AML-193 (cell line): Measurements from ENCODE around the gene F5.

Source experiments
- DNase-seq, 2 experiments: peaks; one replicate each; lab custom pipeline; 2025; lab: John Stamatoyannopoulos, UW

Gene F5

DNA sequence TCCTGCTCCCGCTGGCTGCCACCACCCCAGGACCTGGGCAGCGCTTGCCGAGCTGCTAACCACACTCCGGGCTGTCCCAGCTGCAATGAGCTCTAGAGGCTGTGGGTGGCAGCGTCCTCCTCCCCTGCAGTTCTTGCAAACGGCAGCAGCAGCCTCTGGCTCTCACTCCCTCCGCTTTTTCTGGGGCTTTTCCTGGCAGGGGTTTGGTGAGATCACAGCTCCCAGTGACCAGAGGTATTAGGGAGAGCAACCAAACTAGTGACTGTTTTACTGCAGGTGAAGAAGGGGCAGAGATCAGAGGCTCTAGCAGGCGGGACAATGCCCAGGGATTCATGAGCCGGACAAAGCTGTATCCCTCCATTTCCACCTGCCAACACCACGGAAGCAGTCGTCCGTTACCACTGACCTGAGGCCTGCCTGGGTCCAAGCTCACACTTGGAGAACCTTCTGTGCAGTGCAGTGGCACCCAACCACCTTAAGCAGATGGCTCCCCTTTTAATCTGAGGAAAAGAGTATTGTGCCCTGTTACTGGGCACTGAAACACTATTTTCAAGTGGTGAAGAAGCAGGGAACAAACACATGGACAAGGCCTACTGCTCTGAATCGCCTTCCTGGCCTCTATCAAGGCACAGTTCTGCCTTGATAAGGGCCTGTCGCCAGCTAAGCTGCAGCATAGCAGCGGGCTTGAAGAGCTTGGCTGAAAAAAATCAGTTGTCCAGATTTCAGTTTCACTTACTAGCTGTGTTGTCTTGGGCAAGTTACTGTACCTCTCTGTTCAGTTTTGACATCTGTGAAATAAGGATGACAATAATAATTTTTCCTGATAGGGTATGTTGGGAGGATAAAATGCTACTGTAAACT, at the start of gene F5:
TSS of gene F5 (minus strand) at position 87 of the 861 bp plus-strand sequence. CDS start 95 bp downstream, outside the sequence.
- peak; percentile 69 to 73 for DNase-seq

- no peak for DNase-seq
These were observed 48.6 kb upstream of the F5 start for GRCh38 chr1:169634877-169635276.

GRCh38 chr1:169634145-169634544, 47.9 kb upstream of the F5 start:
- DNase-seq: no peak

DNA sequence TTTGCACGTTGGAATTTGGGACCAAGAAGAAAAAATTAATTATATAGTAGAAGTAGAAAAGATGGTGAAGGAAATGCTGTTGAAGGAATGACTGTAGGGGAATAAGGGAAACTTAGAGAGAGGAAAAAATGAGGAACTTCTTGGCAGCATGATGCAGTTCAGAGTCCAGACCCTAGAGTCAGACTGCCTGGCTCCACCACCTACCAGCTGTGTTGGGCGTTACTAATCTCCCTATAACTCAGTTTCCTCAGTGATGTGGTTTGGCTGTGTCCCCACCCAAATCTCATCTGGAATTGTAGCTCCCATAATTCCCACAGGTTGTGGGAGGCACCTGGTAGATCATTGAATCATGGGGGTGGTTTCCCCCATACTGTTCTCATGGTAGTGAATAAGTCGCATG, 45.0 kb upstream of the F5 start:
- DNase-seq: no peak

DNA sequence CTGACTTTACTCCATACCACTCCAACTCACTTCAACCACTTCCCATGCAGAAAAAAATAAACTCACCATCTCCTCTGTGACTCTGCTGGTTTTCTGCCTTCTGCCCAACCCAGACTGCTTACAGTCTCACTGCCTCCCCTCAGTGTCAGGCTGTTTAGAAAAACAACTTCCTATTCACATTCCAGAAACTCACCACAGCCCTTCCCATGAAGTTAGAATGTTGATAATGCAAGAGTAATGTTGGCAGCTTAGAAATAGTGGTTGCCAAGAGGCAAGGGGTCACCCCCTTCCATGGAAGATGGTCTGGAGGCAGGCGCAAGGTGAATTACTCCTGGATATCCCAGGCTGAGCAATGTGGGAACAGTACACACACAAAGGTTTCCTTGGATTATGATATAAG, 43.7 kb upstream of the F5 start, which contains the start of gene SELP:
TSS of gene SELP (minus strand) at position 119 of the 400 bp plus-strand sequence. CDS start at position 69, 50 bp downstream.
- no peak for DNase-seq

- DNase-seq: no peak
These were observed 38.6 kb upstream of the F5 start for GRCh38 chr1:169624912-169625311.

DNA sequence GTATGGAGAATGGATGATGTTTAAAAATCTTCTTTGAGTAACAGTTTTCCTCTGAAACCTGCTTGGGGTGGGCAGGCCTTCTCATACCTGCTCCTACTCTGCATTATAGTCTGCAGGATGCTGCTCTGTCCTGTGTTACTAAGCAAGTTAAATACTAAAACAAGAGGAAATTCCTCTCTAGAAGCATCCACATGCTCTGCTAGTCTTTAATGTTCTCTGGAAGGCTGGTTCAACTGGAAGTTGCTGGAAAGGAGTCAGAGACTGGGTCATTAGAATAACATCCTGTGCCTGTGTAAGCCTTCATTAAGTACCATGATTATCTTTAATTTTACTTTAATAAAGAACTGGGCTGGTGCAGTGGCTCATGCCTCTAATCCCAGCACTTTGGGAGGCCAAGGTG, 37.8 kb upstream of the F5 start:
- DNase-seq: no peak

- DNase-seq: no peak
These were observed 37.0 kb upstream of the F5 start for GRCh38 chr1:169623132-169623926.

DNA sequence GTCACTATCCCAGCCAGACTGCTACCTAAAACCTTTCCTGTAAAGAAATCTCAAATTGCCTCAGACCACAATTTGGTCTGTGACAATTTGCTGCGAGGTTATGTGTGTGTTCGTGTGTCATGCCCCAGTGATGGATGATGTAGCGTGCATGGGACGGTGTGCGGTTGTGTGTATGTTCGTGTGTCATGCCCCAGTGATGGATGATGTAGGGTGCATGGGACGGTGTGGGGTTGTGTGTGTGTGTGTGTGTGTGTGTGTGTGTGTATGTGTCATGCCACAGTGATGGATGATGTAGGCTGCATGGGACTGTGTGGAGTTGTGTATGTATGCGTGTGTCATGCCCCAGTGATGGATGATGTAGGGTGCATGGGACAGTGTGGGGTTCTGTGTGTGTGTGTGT, 34.3 kb upstream of the F5 start:
- no peak for DNase-seq

DNA sequence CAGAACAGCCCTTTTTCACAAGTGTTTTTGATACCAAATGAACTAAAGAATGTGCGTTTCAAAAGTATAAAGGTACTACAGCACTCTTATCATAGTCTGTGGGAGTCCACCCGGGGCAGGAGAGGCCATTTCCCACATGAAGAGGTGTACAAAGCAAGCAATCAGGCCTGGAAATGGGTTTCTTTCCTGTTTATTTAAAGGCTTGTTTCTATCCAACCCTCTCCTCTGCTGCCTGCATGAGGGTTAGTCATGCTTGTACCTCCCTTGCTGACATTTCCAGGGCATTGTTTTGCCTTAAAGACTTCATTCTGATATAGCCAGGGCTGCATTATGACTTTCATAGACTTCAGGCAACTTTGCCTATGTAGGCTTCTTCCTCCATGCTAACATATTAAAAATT, 32.1 kb upstream of the F5 start:
- no peak for DNase-seq

DNA sequence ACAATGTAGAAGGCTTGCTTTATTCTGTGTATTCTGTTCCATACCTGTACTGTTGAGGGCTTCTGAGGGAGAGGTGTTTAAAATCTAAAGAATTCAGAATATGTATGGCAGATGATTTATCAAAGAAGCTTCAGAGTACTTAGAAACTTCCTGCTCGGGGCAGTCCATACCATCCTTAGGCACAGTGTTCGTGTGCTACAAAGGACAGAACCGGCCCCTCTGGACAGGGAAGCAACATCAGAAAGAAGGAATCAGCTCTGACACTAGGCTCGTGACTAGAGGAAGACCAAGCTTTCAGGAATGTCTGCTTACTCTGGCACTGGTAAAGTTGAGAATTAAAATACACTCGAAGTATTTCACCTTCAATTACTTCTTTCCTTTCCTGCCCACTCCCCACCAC, 29.5 kb upstream of the F5 start:
- no peak for DNase-seq

GRCh38 chr1:169610858-169611257, 24.6 kb upstream of the F5 start:
- peak in 1 of 2 experiments; percentile 10 for DNase-seq

DNA sequence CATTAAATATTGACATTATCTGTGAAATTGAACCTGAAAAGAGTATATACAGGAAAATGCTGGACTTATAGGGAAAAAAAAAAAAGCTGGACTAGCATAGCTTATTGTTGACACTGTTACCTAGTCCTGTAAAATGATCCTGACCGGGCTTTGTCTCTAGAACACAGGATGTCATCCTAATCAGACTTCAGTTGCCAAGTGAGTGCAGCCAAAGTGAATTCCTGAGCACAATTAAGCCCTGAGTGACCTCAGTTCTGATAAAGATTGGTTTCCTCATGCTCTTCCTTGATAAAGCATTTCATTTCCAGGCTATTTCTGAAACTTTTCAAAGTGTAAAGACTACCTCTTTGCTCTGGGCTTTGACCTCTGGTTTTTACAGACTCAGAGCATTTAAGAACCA, 23.8 kb upstream of the F5 start:
- DNase-seq: no peak

- no peak for DNase-seq
These were observed 21.9 kb upstream of the F5 start for GRCh38 chr1:169608226-169608625.

DNA sequence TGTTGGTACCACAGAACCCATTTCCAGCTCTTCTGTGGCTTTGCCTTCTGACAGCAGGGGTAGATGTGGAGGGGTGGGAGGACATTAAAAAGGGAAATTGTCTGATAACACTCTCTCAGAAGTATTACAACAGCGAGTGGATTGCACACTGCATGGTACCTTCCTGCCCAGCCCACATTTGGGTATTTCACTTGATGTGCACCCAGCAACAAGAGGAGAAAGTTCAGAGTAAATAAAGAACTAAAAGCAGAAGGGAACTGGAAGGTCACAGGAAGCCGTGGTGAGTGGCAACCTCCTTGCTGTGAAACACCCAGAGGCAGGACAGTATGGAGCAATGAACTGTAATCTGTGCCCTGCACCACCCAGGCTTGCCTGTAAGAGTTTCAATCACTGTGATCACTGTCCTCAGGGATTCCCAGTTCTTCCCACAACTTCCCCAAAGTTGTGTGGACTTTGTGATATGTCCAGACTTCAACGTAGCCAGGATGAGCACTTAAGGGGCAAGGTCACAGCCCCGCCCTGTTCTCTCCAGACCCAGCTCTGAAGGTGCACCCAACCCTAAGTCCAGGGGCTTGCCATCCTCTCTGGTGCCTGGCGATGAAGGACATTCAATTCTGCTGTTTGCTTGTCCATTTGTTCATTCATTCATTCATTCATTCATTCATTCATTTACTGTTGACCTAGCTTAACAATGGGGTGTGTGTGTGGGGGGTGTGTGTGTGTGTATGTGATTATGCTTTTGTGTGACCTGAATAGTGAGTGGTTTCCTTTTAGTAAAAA, 18.7 kb upstream of the F5 start:
- DNase-seq: peak; percentile 98

DNA sequence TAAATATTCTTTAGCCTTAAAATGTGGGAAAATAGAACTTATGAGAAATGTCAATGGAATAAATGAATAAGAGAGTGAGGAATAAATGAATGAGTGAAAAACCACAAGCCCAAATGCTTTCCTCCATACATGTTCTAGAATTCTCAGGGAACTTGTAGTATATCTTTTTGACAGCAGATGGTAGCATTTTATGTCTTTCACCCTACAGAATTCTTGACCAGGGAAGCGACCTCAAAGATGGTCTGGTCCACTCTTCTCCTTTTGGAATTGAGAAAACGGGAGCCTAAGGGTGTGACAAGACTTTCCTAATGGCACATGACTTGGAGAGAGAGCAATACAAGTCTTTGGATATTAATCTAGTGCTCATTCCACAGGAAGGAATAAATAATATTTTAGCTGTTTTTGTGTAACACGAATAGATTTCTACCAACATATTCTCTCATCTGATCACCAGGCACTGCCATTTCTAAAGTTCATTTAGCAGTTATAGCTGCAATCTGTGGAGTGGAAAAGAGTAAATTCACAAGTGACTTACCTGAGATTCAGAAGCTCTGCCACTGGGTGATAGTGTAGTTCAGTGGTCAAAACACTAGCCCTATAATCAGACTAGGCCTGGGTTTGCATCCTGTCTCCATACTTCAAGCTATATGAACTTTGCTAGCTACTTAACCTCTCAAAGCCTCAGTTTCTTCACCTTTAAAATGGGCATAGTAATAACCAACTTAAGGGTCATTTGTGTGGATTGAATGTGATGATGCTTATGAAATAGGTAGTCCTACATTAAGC, 15.0 kb upstream of the F5 start:
- peak; percentile 47 to 58 for DNase-seq

DNA sequence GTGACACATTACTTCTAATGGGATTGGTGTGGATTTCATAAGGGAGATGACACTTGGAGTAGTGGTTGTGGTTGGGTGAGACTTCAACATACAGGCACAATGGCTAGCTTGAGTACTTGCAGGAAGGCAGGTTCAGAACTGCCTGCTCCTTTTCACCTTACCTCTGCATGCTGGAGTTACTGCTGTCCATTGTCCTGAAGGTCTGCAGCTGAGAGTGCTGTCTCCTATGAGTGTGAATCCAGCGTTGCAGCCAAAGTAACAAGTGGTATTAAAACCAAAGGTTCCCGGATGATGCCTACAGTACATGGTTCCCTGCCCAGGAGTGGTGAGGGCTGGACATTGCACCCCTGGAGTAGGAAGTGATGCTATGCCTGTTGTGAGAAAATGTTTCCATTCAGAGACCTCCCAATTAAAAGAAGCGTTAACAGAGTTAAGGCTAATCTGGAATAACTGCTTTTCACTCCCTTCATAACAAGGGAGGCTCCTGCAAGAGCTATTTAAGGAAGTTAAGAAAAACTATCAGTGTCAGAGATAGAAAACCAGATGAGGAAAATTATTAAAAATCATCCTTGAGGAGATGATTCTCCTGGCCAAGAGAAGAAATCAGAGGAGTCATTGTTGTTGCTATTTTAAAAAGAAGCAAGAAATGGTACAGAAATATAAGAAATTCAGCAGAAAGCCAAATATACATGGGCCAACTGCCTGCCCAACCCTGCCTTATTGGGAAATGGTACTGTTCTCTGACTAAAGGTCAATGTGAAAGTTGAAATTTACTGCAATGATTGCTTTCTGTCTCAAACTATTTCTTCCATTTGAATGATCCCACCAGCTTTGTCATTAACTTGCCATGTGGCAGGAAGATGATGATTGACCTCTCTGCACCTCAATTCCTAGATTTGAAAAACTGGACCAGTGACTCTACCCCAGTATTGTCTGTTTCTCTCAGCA, 9.8 kb upstream of the F5 start:
- peak in 1 of 2 experiments; percentile 3 for DNase-seq

- no peak for DNase-seq
These were observed 8.1 kb upstream of the F5 start for GRCh38 chr1:169594391-169594790.

- DNase-seq: no peak
These were observed 4.7 kb upstream of the F5 start for GRCh38 chr1:169590932-169591331.

GRCh38 chr1:169588785-169589485, 2.7 kb upstream of the F5 start:
- DNase-seq: no peak
